Activated naive CD8-positive, alpha-beta T cell treated with anti-CD3 and anti-CD28 coated beads for 36 hours (primary cell): ENCODE data around the gene SMYD3. TPM values are rescaled to one million over a fixed set of nuclear protein-coding genes. Genes with fewer than 3 reads are reported as not detected.
"Not testable (repeated sequence)": the region's sequence is repeated elsewhere in the genome, so short reads cannot be mapped to it uniquely, and the experiment has no call there.

Experiments
- DNase-seq: peaks from one replicate; pipeline ENCODE4 v3.0.0; 2021
- H3K27ac Mint-ChIP-seq: one replicate; pipeline ENCODE4 v1.8.0; 2022; ENCODE audit warnings: mild to moderate bottlenecking, moderate library complexity, mixed read lengths
- H3K27me3 Mint-ChIP-seq: one replicate; pipeline ENCODE4 v1.8.0; 2022; ENCODE audit warnings: mild to moderate bottlenecking, mixed read lengths
- H3K36me3 Mint-ChIP-seq: one replicate; pipeline ENCODE4 v1.8.0; 2021; ENCODE audit warnings: mild to moderate bottlenecking, mixed read lengths
- H3K4me1 Mint-ChIP-seq: one replicate; pipeline ENCODE4 v1.8.0; 2021; ENCODE audit warnings: mixed read lengths
- H3K4me3 Mint-ChIP-seq: one replicate; pipeline ENCODE4 v1.8.0; 2022; ENCODE audit warnings: mild to moderate bottlenecking, moderate library complexity, mixed read lengths
- H3K9me3 Mint-ChIP-seq: one replicate; pipeline ENCODE4 v1.8.0; 2022; ENCODE audit warnings: mixed read lengths
- total RNA-seq, 2 experiments: library from RNA; stranded (reverse); gene quantifications; one replicate each; pipeline ENCODE4 v1.2.3, GENCODE V29; 2021

The SMYD3 gene
- total RNA-seq, 2 experiments from 2014 or later = 16.4 to 18.4 TPM

GRCh38 chr1:246035060-246035541 is 472.0 kb downstream of the SMYD3 start:
- H3K27ac Mint-ChIP-seq = no peak overlapping the region
- H3K9me3 Mint-ChIP-seq = peaks cover 3% of the 10 kb centered on the region
- DNase-seq = no peak
- no peaks in the 10 kb centered on the region for H3K27me3 Mint-ChIP-seq
- H3K36me3 Mint-ChIP-seq = peaks cover 3% of the 10 kb centered on the region
- no peak overlapping the region for H3K4me3 Mint-ChIP-seq
- H3K4me1 Mint-ChIP-seq = peaks cover 7% of the 10 kb centered on the region

GRCh38 chr1:246034630-246035029 is 472.4 kb downstream of the SMYD3 start:
- no peaks in the 10 kb centered on the region for H3K27me3 Mint-ChIP-seq
- DNase-seq = no peak
- no peak overlapping the region for H3K27ac Mint-ChIP-seq
- H3K36me3 Mint-ChIP-seq = peaks cover 4% of the 10 kb centered on the region
- no peak overlapping the region for H3K4me3 Mint-ChIP-seq
- H3K4me1 Mint-ChIP-seq = peaks cover 7% of the 10 kb centered on the region
- H3K9me3 Mint-ChIP-seq = peaks cover 4% of the 10 kb centered on the region

DNA sequence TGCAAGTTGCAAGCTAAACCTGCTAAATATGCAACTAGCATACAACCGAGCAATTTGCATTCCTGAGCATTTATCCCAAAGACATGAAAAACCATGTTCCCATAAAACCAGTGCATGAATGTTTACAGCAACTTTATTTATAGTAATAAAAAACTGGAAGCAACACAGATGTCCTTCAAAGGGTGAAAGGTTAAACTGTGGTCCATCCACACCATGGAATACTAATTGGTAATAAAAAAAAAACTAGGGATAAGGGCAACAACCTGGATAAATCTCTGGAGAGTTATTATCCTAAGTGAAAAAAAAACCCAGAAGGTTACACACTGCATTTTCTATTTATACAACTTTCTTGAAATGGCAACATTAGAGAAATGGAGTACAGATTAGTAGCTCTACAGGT is 474.1 kb downstream of the SMYD3 start:
- H3K27me3 Mint-ChIP-seq = no peaks in the 10 kb centered on the region
- H3K4me1 Mint-ChIP-seq = peaks cover 7% of the 10 kb centered on the region
- no peak overlapping the region for H3K27ac Mint-ChIP-seq
- DNase-seq = no peak
- no peak overlapping the region for H3K4me3 Mint-ChIP-seq
- H3K9me3 Mint-ChIP-seq = peaks cover 7% of the 10 kb centered on the region
- H3K36me3 Mint-ChIP-seq = peaks cover 7% of the 10 kb centered on the region

DNA sequence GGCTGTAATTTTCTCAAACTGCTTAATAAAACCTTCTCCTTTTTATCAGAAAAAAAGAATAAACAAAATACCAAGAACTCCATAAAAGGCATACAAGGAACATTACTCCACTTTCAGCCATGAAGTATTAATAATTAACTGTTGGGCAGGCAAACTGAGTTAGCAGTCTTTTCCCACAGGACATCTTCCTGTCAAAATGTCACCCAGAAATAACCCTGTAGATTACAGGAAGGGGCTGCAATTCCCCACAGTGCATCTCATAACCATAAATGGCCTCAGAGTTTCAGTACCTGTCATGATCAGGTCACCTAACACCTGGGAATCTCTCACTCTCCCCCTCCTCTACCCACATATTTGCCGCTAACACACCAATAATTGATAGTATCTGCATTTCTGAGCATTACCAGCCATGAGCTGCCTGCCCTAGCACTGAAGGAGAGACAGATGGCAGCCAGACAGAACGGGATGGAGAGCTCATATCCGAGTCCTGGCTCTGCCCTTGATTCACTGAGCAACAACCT is 475.0 kb downstream of the SMYD3 start:
- peaks cover 7% of the 10 kb centered on the region for H3K4me1 Mint-ChIP-seq
- peaks cover 10% of the 10 kb centered on the region for H3K36me3 Mint-ChIP-seq
- H3K27me3 Mint-ChIP-seq = no peaks in the 10 kb centered on the region
- H3K4me3 Mint-ChIP-seq = no peak overlapping the region
- H3K9me3 Mint-ChIP-seq = peaks cover 7% of the 10 kb centered on the region
- H3K27ac Mint-ChIP-seq = no peak overlapping the region
- no peak for DNase-seq

GRCh38 chr1:246029616-246030015 is 477.5 kb downstream of the SMYD3 start:
- Mint-ChIP-seq H3K27me3 (no peaks in the 10 kb centered on the region), H3K4me3 (no peak overlapping the region), H3K9me3 (peaks cover 7% of the 10 kb centered on the region), H3K4me1 (peaks cover 7% of the 10 kb centered on the region), H3K36me3 (peaks cover 10% of the 10 kb centered on the region), H3K27ac (no peak overlapping the region)
- DNase-seq = no peak

DNA sequence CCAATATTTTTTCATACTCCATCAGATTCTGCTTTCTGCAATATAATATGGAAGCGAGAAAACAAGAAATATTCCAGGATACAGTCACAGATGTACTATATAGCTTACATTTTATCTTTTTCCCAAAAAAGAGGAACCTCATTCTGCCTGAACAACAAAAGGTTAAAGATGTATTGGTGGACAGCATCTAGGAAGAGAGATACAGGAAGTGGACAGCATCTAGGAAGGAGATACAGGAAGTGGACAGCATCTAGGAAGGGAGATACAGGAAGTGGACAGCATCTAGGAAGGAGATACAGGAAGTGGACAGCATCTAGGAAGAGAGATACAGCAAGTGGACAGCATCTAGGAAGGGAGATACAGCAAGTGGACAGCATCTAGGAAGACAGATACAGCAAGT is 483.0 kb downstream of the SMYD3 start:
- peaks cover 11% of the 10 kb centered on the region for H3K4me1 Mint-ChIP-seq
- H3K4me3 Mint-ChIP-seq, H3K27ac Mint-ChIP-seq, DNase-seq, H3K27me3 Mint-ChIP-seq, H3K9me3 Mint-ChIP-seq, H3K36me3 Mint-ChIP-seq: not testable (repeated sequence)

- no peak for DNase-seq
- no peaks in the 10 kb centered on the region for H3K9me3 Mint-ChIP-seq
- H3K27me3 Mint-ChIP-seq = no peaks in the 10 kb centered on the region
- H3K36me3 Mint-ChIP-seq = no peaks in the 10 kb centered on the region
- no peak overlapping the region for H3K4me3 Mint-ChIP-seq
- peaks cover 11% of the 10 kb centered on the region for H3K4me1 Mint-ChIP-seq
- H3K27ac Mint-ChIP-seq = no peak overlapping the region
These were observed 486.7 kb downstream of the SMYD3 start for GRCh38 chr1:246020211-246020954.

DNA sequence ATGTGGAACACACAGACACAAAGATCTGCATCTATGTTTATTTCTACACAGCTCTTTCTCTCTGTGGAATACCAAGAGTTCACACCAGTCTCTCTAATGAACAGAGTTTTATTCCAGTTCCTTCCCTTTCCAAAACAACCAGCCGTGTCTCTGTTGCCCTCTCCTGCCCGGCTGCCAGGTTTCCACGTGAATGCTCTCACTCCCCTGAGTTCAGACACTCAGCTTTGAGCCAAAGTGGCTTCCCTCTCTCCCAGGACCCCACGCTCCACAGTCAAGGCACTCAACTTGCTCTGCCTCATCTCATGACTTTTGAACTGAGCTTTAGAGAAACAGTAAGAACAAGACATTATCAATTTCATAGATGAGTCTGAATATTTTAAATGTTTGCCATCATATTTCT is 488.9 kb downstream of the SMYD3 start:
- Mint-ChIP-seq H3K27me3 (no peaks in the 10 kb centered on the region), H3K4me3 (no peak overlapping the region), H3K36me3 (no peaks in the 10 kb centered on the region), H3K27ac (no peak overlapping the region), H3K9me3 (no peaks in the 10 kb centered on the region), H3K4me1 (peaks cover 3% of the 10 kb centered on the region)
- DNase-seq = no peak

DNA sequence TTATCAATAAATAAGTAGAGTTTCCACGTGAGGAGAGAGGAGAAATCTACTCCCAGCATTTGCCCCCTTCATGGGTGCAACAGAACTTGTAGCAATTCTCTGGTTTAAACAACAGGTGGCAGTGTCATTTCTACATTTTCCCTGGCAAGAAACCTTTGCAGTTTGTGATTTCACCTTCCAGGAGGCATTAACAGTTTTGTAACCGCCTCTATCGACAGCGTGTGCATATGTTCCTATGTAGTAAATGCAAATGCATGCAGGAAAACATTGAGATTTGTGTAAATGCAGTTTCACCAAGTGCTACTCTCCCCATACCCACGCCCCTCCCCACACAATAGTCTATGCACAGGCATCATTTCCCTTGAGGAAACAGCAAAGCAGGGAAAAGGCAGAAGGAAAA is 494.7 kb downstream of the SMYD3 start:
- no peak overlapping the region for H3K4me3 Mint-ChIP-seq
- no peaks in the 10 kb centered on the region for H3K9me3 Mint-ChIP-seq
- H3K36me3 Mint-ChIP-seq = no peaks in the 10 kb centered on the region
- no peaks in the 10 kb centered on the region for H3K27me3 Mint-ChIP-seq
- no peak for DNase-seq
- H3K4me1 Mint-ChIP-seq = no peaks in the 10 kb centered on the region
- H3K27ac Mint-ChIP-seq = no peak overlapping the region

DNA sequence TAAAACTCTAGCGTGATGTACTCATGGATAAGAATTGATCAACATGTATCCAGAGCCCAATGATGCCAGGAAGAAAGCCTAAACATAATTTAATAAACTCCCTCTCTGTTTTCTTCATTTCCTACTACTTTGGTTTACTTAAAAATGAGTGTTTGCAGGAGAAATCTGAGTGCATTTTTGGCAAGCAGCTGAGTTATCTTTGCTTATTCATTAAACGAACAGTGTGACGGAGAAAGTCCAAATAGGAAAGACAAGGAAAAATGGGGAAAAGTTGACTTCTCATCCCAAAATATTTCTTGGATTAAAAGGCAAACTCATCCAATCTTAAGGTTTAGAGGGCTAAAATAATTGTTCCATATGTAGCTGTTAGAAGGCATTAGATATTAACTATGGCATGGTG is 496.7 kb downstream of the SMYD3 start:
- H3K27me3 Mint-ChIP-seq = no peaks in the 10 kb centered on the region
- no peaks in the 10 kb centered on the region for H3K36me3 Mint-ChIP-seq
- no peak overlapping the region for H3K27ac Mint-ChIP-seq
- no peaks in the 10 kb centered on the region for H3K9me3 Mint-ChIP-seq
- no peaks in the 10 kb centered on the region for H3K4me1 Mint-ChIP-seq
- H3K4me3 Mint-ChIP-seq = no peak overlapping the region
- no peak for DNase-seq

DNA sequence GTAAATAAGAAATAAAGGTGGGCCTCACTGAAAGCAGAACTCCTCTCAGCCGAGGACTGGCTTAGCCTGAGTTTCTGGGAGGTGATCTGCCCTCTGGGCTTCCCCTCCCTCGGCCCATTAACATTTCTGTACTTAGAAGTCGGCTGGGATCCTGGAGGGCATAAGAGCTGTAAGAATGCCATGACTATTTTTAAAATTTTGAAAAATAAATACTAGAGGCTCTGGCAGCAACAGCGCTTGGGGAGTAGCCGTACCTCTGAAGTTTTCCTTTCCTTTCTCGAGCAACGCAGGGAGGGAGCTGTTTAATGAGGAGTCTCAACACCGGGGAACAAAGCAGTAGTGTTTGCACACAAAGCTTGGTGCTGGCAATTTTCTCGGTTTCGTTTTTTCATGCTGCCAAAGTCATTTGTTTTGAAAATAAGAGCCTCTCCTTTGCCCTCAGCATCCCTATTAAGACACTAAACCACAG is 498.7 kb downstream of the SMYD3 start:
- Mint-ChIP-seq H3K4me3 (no peak overlapping the region), H3K36me3 (no peaks in the 10 kb centered on the region), H3K27ac (no peak overlapping the region), H3K27me3 (no peaks in the 10 kb centered on the region), H3K4me1 (no peaks in the 10 kb centered on the region), H3K9me3 (no peaks in the 10 kb centered on the region)
- DNase-seq = no peak

GRCh38 chr1:246005067-246005466 is 502.0 kb downstream of the SMYD3 start:
- Mint-ChIP-seq H3K27me3 (no peaks in the 10 kb centered on the region), H3K36me3 (no peaks in the 10 kb centered on the region), H3K27ac (no peak overlapping the region), H3K9me3 (no peaks in the 10 kb centered on the region), H3K4me1 (no peaks in the 10 kb centered on the region), H3K4me3 (no peak overlapping the region)
- DNase-seq = no peak

DNA sequence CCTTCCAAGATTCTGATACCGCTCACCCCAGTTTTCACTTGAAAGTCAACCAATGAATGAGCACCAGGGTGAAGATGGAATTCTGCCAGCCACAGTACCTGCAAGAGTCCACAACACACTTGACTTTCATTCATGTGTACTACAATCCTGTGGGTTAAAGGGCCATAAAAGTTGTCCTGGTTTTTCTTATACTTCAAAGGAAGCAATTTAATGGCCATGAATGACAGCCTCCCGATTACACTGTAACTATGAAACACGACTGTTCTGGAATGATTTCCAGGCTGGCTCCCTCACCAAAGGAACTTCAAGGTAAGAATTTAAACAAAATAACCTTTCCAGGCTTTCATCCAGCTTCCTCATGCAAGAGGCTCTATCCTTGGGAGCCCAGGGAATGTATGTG is 502.8 kb downstream of the SMYD3 start:
- DNase-seq = no peak
- H3K9me3 Mint-ChIP-seq = no peaks in the 10 kb centered on the region
- H3K4me3 Mint-ChIP-seq = no peak overlapping the region
- no peaks in the 10 kb centered on the region for H3K36me3 Mint-ChIP-seq
- H3K4me1 Mint-ChIP-seq = no peaks in the 10 kb centered on the region
- no peak overlapping the region for H3K27ac Mint-ChIP-seq
- no peaks in the 10 kb centered on the region for H3K27me3 Mint-ChIP-seq

DNA sequence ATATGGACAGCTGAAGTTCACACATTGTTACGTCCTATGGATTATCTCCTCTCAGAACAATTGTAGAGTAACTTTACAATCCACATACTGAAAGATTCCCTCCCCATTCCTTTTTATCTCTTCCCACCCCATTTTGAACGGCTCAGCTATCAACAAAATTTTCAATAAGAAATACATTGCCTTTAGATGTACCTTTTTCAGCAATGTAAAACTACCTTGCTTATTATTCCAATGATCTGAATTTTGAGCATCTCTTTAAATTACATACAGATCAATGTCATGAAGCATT is 503.7 kb downstream of the SMYD3 start:
- H3K4me3 Mint-ChIP-seq = no peak overlapping the region
- no peaks in the 10 kb centered on the region for H3K27me3 Mint-ChIP-seq
- H3K4me1 Mint-ChIP-seq = no peaks in the 10 kb centered on the region
- H3K36me3 Mint-ChIP-seq = no peaks in the 10 kb centered on the region
- H3K27ac Mint-ChIP-seq = no peak overlapping the region
- no peaks in the 10 kb centered on the region for H3K9me3 Mint-ChIP-seq
- no peak for DNase-seq

- Mint-ChIP-seq H3K27me3 (no peaks in the 10 kb centered on the region), H3K4me1 (no peaks in the 10 kb centered on the region), H3K27ac (no peak overlapping the region), H3K36me3 (no peaks in the 10 kb centered on the region), H3K9me3 (no peaks in the 10 kb centered on the region), H3K4me3 (no peak overlapping the region)
- peak; percentile 70 for DNase-seq
These were observed 504.2 kb downstream of the SMYD3 start for GRCh38 chr1:246002725-246003441.

DNA sequence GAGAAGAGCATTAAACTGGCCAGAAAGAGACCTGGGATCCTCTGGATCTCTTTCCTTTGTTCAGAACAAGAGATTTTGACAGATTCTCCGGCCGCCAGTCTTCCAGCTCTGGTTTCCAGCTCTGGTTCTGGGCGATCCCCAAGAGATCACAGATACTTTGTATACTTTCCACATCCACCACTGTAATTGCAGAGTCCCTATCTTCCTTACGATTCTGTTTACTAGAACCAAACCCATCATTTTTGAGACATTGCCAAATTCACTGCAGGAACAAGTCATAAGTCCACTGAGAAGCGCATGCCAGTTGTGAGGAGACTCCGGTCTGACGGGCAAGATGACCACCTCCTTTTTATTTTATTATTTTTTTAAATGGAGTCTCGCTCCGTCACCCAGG is 505.2 kb downstream of the SMYD3 start:
- no peak overlapping the region for H3K4me3 Mint-ChIP-seq
- H3K4me1 Mint-ChIP-seq = no peaks in the 10 kb centered on the region
- H3K36me3 Mint-ChIP-seq = no peaks in the 10 kb centered on the region
- H3K9me3 Mint-ChIP-seq = no peaks in the 10 kb centered on the region
- DNase-seq = no peak
- H3K27ac Mint-ChIP-seq = no peak overlapping the region
- no peaks in the 10 kb centered on the region for H3K27me3 Mint-ChIP-seq
